Esophagus muscularis mucosa (tissue), 4 donors: ENCODE measurements around the gene POU5F1. TPM values are rescaled to one million over a fixed set of nuclear protein-coding genes. Genes with fewer than 3 reads are reported as not detected.
A peak's percentile ranks its signal among the peaks of the same experiment; 100 is the strongest.
"Not testable (repeated sequence)": the region's sequence is repeated elsewhere in the genome, so short reads cannot be mapped to it uniquely, and the experiment has no call there.

ENCODE experiments used
- DNase-seq: peaks from one replicate; pipeline ENCODE4 v3.0.0-alpha.2; 2017; ENCODE audit errors: extremely low spot score
- H3K27ac ChIP-seq, 4 donors: fragments of 200-600 bp; sonication (generic); replicated peaks in 1 of 4; 1 replicate in 3 of 4; 2 replicates in 1 of 4; pipeline ENCODE4 v1.5.1; 2016 to 2019; ENCODE audit warnings: mild to moderate bottlenecking in 1 of 4
- H3K27me3 ChIP-seq, 4 donors: fragments of 200-600 bp; sonication (generic); one replicate each; pipeline versions ENCODE4 v1.5.1 to v1.6.0; 2016 to 2019
- H3K36me3 ChIP-seq, 4 donors: fragments of 200-600 bp; sonication (generic); one replicate each; pipeline ENCODE4 v1.5.1; 2016 to 2019
- H3K4me1 ChIP-seq, 4 donors: fragments of 200-600 bp; sonication (generic); one replicate each; pipeline ENCODE4 v1.5.1; 2016 to 2019
- H3K4me3 ChIP-seq, 4 donors: fragments of 200-600 bp; sonication (generic); 1 replicate in 2 of 4; 2 replicates in 2 of 4; pipeline ENCODE4 v1.5.1; 2016 to 2019; ENCODE audit warnings: mild to moderate bottlenecking in 4 of 4, moderate library complexity in 1 of 4
- H3K9me3 ChIP-seq, 4 donors: fragments of 200-600 bp; sonication (generic); 1 replicate in 3 of 4; 2 replicates in 1 of 4; pipeline ENCODE4 v1.5.1; 2016 to 2019
- CTCF ChIP-seq, 3 experiments: fragments of 200-600 bp in 2 of 3; fragments of 450-650 bp in 1 of 3; sonication (generic) in 2 of 3; IDR thresholded peaks; one replicate each; pipeline ENCODE4 v1.5.1; 2017 to 2019; ENCODE audit warnings: antibody characterized with exemption in 3 of 3, mild to moderate bottlenecking in 2 of 3, moderate library complexity in 1 of 3
- EP300 ChIP-seq: sonication (generic); formaldehyde crosslinking; IDR thresholded peaks from one replicate; pipeline ENCODE4 v1.6.1; 2017; ENCODE audit warnings: antibody characterized with exemption
- POLR2A ChIP-seq: fragments of 450-650 bp; IDR thresholded peaks from one replicate; pipeline ENCODE4 v1.6.1; 2017; ENCODE audit warnings: antibody characterized with exemption, moderate library complexity, mild to moderate bottlenecking, low read depth
- POLR2AphosphoS5 ChIP-seq, 2 donors: sonication (generic); formaldehyde crosslinking; IDR thresholded peaks; one replicate each; pipeline ENCODE4 v1.6.1; 2017; ENCODE audit warnings: antibody characterized with exemption in 2 of 2
- WGBS: methylation state at CpG from one replicate; pipeline ENCODE4 v1.1.5; 2018; 5-methylcytosine and 5-hydroxymethylcytosine counted together
- intact Hi-C: fragments of 100-400 bp; cut with DNase I; formaldehyde crosslinking; loops from one replicate; pipeline ENCODE4 v1.15.1; 2023
- total RNA-seq, 4 donors: library from RNA; depleted of rRNA; stranded (reverse); fragments of >200 nt; gene quantifications; one replicate each; pipeline versions ENCODE4 v1.1.0 to v1.2.1, GENCODE V29; 2016

The POU5F1 gene
- total RNA-seq, 4 donors from 2014 or later: 1.3 TPM; not detected in 3

DNA sequence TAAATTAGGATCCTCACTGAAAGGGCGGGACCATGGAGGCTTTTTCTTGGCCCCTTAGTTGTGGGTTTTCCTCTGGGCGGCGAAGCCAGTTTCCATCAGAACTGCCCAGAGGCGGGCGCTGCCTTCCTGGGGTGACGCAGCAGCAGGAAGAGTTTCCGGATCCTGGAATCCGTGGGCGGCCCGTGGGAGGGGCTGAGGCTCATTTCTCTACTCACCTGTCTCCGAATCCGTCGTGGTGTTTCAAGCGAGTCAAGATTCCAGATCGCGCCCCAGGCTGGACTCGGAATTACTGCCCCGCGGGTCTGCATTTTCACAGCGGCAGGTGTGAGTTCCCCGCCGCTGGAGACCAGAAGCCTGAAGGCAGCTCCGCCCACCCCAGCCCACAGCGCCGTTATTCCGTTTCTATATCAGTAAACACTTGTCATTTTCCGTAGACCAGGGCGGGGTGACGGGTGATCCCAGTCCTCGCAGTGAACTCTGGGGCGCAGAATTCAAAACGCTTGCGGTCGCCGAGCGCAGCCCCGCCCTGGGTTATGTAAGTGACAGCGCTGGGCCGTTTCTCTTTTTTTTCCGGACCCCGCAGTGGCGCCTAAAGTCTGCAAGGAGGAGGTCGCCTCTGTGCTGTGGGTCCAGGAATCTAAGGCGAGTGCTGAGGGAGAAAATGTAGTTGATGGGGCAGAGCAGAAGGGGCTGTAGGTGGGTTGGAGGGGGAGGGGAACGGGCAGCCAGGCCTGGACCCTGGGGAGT is 27.2 kb upstream of the POU5F1 start:
- TF ChIP-seq POLR2A (peak; percentile 88), CTCF (IDR thresholded peaks at IDR 0.05) (peak in 1 of 3 experiments; percentile 4), EP300 (no peak), POLR2AphosphoS5 (IDR thresholded peaks at IDR 0.05) (peak; percentile 72 to 91)
- Histone ChIP-seq H3K27me3 (no peaks in the 10 kb centered on the region), H3K27ac (peak overlapping the region; percentile 92 to 97 (median 93)), H3K4me3 (peak overlapping the region; percentile 66 to 85 (median 70)), H3K36me3 (peaks cover 0 to 11% (median 0%) of the 10 kb centered on the region in 4 donors), H3K4me1 (peaks cover 18 to 48% (median 37%) of the 10 kb centered on the region in 4 donors), H3K9me3 (peaks cover 0 to 5% (median 0%) of the 10 kb centered on the region in 4 donors)
- intact Hi-C loops: loop anchor here (2.0 to 5.0 kb wide), 2 partner anchors 75 to 169 kb away; partner anchors contain the start of gene HLA-C
- DNase-seq: peak; percentile 98
- WGBS: 3% methylated on average over 10 of the region's 45 CpGs

GRCh38 chr6:31196251-31197022 is 26.0 kb upstream of the POU5F1 start:
- intact Hi-C loops: loop anchor here (2.0 to 5.0 kb wide), 2 partner anchors 76 to 170 kb away; partner anchors contain the start of gene HLA-C
- H3K36me3 ChIP-seq: peaks cover 0 to 11% (median 0%) of the 10 kb centered on the region in 4 donors
- H3K4me1 ChIP-seq: peaks cover 16 to 42% (median 30%) of the 10 kb centered on the region in 4 donors
- peak overlapping the region; percentile 66 to 85 (median 70) for H3K4me3 ChIP-seq
- not testable (repeated sequence) for DNase-seq, H3K27me3 ChIP-seq, H3K9me3 ChIP-seq
- WGBS: 72% methylated on average over 24 of the region's 25 CpGs
- peak overlapping the region; percentile 92 to 97 (median 93) for H3K27ac ChIP-seq

DNA sequence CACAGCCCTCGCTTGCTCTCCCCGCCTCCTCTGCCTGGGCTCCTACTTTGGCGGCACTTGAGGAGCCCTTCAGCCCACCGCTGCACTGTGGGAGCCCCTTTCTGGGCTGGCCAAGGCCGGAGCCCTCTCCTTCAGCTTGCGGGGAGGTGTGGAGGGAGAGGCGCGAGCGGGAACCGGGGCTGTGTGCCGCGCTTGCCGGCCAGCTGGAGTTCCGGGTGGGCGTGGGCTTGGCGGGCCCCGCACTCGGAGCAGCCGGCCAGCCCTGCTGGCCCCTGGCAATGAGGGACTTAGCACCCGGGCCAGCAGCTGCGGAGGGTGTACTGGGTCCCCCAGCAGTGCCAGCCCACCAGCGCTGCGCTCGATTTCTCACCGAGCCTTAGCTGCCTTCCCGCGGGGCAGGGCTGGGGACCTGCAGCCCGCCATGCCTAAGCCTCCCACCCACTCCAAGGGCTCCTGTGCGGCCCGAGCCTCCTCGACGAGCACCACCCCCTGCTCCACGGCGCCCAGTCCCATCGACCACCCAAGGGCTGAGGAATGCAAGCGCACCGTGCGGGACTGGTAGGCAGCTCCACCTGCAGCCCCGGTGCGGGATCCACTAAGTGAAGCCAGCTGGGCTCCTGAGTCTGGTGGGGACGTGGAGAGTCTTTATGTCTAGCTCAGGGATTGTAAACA is 25.0 kb upstream of the POU5F1 start:
- not testable (repeated sequence) for H3K4me3 ChIP-seq, DNase-seq, H3K27ac ChIP-seq, H3K27me3 ChIP-seq, H3K36me3 ChIP-seq, H3K9me3 ChIP-seq
- intact Hi-C loops: loop anchor here (5.0 kb wide), 1 partner anchor 77 kb away; the partner anchor contains the start of gene HLA-C
- WGBS: 93% methylated on average over 36 of the region's 41 CpGs
- peaks cover 16 to 42% (median 30%) of the 10 kb centered on the region in 4 donors for H3K4me1 ChIP-seq

DNA sequence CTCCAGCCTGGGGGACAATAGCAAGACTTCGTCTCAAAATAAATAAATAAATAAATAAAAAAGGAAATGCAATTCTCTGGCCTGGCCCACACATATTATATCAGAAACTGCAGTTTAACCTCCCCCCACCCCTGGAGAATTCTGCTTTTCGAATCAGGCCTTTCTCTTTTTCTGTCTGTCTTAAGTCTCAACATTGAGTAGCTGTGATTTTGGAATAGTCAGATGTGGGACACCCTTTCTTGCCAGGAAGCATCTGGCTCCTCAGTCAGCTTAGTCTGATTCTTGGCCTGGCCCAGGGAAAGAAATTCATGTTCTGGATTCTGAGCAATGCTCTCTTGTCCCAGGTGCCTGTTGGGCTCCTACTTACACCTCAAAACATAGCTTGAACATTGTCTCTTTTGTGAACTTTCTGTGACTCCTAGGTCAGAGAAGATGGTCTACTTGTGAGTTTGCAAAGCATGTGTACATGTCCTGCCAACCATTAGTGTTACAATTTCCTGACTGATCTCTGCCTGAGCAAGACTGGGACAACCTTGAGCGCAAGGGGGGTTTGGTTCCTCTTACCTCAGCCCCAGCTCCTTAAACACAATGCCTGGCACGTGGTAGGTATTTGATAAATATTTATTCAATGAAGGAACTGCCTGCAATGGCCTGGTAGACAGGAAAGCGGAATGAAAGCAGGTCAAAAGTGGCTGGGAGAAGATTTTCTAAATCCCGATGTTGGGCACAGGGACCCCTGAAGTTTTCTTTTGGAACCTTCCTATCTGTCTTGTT is 23.8 kb upstream of the POU5F1 start:
- intact Hi-C loops: no loop called here
- no peaks in the 10 kb centered on the region for H3K27me3 ChIP-seq
- no peaks in the 10 kb centered on the region for H3K9me3 ChIP-seq
- H3K4me3 ChIP-seq: no peak overlapping the region
- no peak overlapping the region for H3K27ac ChIP-seq
- no peak for DNase-seq
- TF ChIP-seq EP300 (no peak), CTCF (IDR thresholded peaks at IDR 0.05) (no peak), POLR2AphosphoS5 (IDR thresholded peaks at IDR 0.05) (no peak), POLR2A (no peak)
- peaks cover 16 to 36% (median 27%) of the 10 kb centered on the region in 4 donors for H3K4me1 ChIP-seq
- WGBS: 59% methylated on average over 6 of the region's 6 CpGs
- H3K36me3 ChIP-seq: peaks cover 0 to 4% (median 0%) of the 10 kb centered on the region in 4 donors

- Histone ChIP-seq H3K27ac (no peak overlapping the region), H3K36me3 (peaks cover 0 to 4% (median 0%) of the 10 kb centered on the region in 4 donors), H3K4me3 (no peak overlapping the region), H3K4me1 (peaks cover 7 to 26% (median 18%) of the 10 kb centered on the region in 4 donors), H3K27me3 (no peaks in the 10 kb centered on the region), H3K9me3 (no peaks in the 10 kb centered on the region)
- WGBS: 93% methylated on average over 6 of the region's 8 CpGs
- no peak for TF ChIP-seq POLR2AphosphoS5 (IDR thresholded peaks at IDR 0.05)
- TF ChIP-seq CTCF (IDR thresholded peaks at IDR 0.05): no peak
- TF ChIP-seq POLR2A: no peak
- no peak for TF ChIP-seq EP300
- DNase-seq: no peak
- intact Hi-C loops: loop anchor here (2.0 kb wide), 1 partner anchor 56 kb away; no protein-coding TSS in a partner anchor
These were observed 22.7 kb upstream of the POU5F1 start for GRCh38 chr6:31193206-31193605.
